HG03354 (cell line): ENCODE data around the gene ABCA3.
A peak's percentile ranks its signal among the peaks of the same experiment; 100 is the strongest.
"Not testable (repeated sequence)": the region's sequence is repeated elsewhere in the genome, so short reads cannot be mapped to it uniquely, and the experiment has no call there.

Experiments
- ATAC-seq: cut with Tn5 transposase; IDR thresholded peaks from one replicate; pipeline ENCODE4 v1.9.1; 2021; ENCODE audit warnings: mild to moderate bottlenecking; ENCODE audit not compliant: unreplicated experiment, poor library complexity, severe bottlenecking

ABCA3 gene

GRCh38 chr16:2340564-2341455 is at the start of gene ABCA3:
TSS of gene ABCA3 (minus strand) at chr16:2340728. CDS start at chr16:2326466, 14,262 bp downstream.
- ATAC-seq, result peak; percentile 87

GRCh38 chr16:2388875-2389433 is 48.4 kb upstream of the ABCA3 start:
- ATAC-seq, result no peak

- ATAC-seq, result no peak
Measured at GRCh38 chr16:2388139-2388874, 47.8 kb upstream of the ABCA3 start.

- ATAC-seq, result no peak
Measured at GRCh38 chr16:2386990-2387389, 46.5 kb upstream of the ABCA3 start.

- ATAC-seq, result not testable (repeated sequence)
Measured at GRCh38 chr16:2385982-2386381, 45.5 kb upstream of the ABCA3 start.

GRCh38 chr16:2385190-2385836 is 44.8 kb upstream of the ABCA3 start:
- no peak for ATAC-seq

- ATAC-seq, result no peak
Measured at GRCh38 chr16:2384426-2384825, 43.9 kb upstream of the ABCA3 start.

GRCh38 chr16:2383501-2383900 is 43.0 kb upstream of the ABCA3 start:
- ATAC-seq, result no peak

- ATAC-seq, result no peak
Measured at GRCh38 chr16:2374644-2375043, 34.1 kb upstream of the ABCA3 start.

- ATAC-seq, result no peak
Measured at GRCh38 chr16:2373176-2373575, 32.6 kb upstream of the ABCA3 start.

GRCh38 chr16:2372684-2373083 is 32.2 kb upstream of the ABCA3 start:
- no peak for ATAC-seq

GRCh38 chr16:2371421-2371820 is 30.9 kb upstream of the ABCA3 start:
- no peak for ATAC-seq

GRCh38 chr16:2370721-2371120 is 30.2 kb upstream of the ABCA3 start:
- ATAC-seq, result no peak

GRCh38 chr16:2366660-2367309 is 26.3 kb upstream of the ABCA3 start:
- no peak for ATAC-seq

GRCh38 chr16:2365397-2366294 is 25.1 kb upstream of the ABCA3 start:
- ATAC-seq, result no peak

GRCh38 chr16:2364638-2365210 is 24.2 kb upstream of the ABCA3 start:
- no peak for ATAC-seq

GRCh38 chr16:2362218-2362617 is 21.7 kb upstream of the ABCA3 start:
- no peak for ATAC-seq

- ATAC-seq, result no peak
Measured at GRCh38 chr16:2361129-2361528, 20.6 kb upstream of the ABCA3 start.
